Measurements from ENCODE around the gene ATP6V1A. TPM values are rescaled to one million over a fixed set of nuclear protein-coding genes. Genes with fewer than 3 reads are reported as not detected.

ATP6V1A gene
- total RNA-seq, 1 donor from 2014 or later = 163 TPM

Other genes starting within 250 kb of the ATP6V1A start
- 2.2 and 3.0 TPM in 2 replicates for gene SPICE1, start 231.9 kb upstream of the ATP6V1A start, total RNA-seq
- gene SIDT1, start 214.5 kb upstream of the ATP6V1A start, total RNA-seq = not detected in 2 replicates
- 3.9 and 5.6 TPM in 2 replicates for gene USF3, start 50.4 kb upstream of the ATP6V1A start, total RNA-seq
- gene NAA50, start 786 bp upstream of the ATP6V1A start, total RNA-seq = 102 and 140 TPM in 2 replicates
- 19.2 and 25.6 TPM in 2 replicates for gene GRAMD1C, start 91.8 kb downstream of the ATP6V1A start, total RNA-seq
- 7.2 and 20.6 TPM in 2 replicates for gene ZDHHC23, start 201.0 kb downstream of the ATP6V1A start, total RNA-seq